GM20000 (cell line): ENCODE measurements around the gene NOCT.

ENCODE experiments used
- DNase-seq: peaks from one replicate; pipeline ENCODE4 v3.0.0; 2012; ENCODE audit warnings: low spot score
- CTCF ChIP-seq: IDR thresholded peaks from 2 replicates; pipeline ENCODE4 v1.5.1; 2012; ENCODE audit warnings: mild to moderate bottlenecking, control low read depth; ENCODE audit errors: extremely low read depth, missing control alignments

NOCT gene

GRCh38 chr4:139083607-139083955 lies 68.0 kb downstream of the NOCT start:
- peak; percentile 10 for TF ChIP-seq CTCF
- peak; percentile 83 for DNase-seq

- TF ChIP-seq CTCF, result peak; percentile 1
- peak; percentile 90 for DNase-seq
Observed at GRCh38 chr4:139083956-139084803, 68.6 kb downstream of the NOCT start.

GRCh38 chr4:139084804-139085093 lies 69.2 kb downstream of the NOCT start:
- DNase-seq, result no peak
- no peak for TF ChIP-seq CTCF

DNA sequence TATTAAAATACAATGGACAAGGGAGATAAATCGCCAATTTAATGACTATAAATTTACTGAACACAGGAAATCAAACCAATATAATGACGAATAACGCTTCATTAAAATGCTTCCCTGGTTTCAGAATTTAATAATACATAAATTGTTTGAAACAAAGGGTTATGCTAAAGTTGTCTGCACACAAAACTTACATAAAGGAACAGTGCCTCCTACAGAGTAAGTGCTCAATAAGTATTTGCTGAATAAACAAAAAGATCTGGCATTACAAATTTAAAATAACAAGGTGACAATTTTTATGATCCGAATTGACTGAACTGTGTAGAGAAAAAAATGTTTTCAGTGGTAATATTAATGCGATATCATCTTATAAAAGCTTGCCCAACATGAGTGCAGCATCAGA lies 69.6 kb downstream of the NOCT start:
- peak; percentile 8 for TF ChIP-seq CTCF
- peak; percentile 19 for DNase-seq

- no peak for TF ChIP-seq CTCF
- DNase-seq, result no peak
Observed at GRCh38 chr4:139092271-139092670, 76.7 kb downstream of the NOCT start.
